ENCODE results near the gene ULK1.

ULK1 gene

GRCh38 chr12:131920902-131921840, 26.7 kb downstream of the ULK1 start:
- Histone ChIP-seq H3K36me3 (ENCODE audit: insufficient read depth, low read length) (no peaks in the 10 kb centered on the region; the same call in 1 of the 2 replicates), H3K9me3 (ENCODE audit: control insufficient read depth, insufficient read depth, low read length) (no peaks in the 10 kb centered on the region), H3K9ac (ENCODE audit: low read depth, low read length) (no peak overlapping the region)

GRCh38 chr12:131921866-131922769, 27.7 kb downstream of the ULK1 start:
- Histone ChIP-seq H3K9ac (ENCODE audit: low read depth, low read length) (no peak overlapping the region), H3K36me3 (ENCODE audit: insufficient read depth, low read length) (no peaks in the 10 kb centered on the region; the same call in 1 of the 2 replicates), H3K4me1 (ENCODE audit: insufficient read depth, low read length) (no peaks in the 10 kb centered on the region), H3K9me3 (ENCODE audit: control insufficient read depth, insufficient read depth, low read length) (no peaks in the 10 kb centered on the region)

More at GRCh38 chr12:131920902-131921840, 26.7 kb downstream of the ULK1 start:
- no peaks in the 10 kb centered on the region for H3K4me1 ChIP-seq (ENCODE audit: insufficient read depth, low read length)

GRCh38 chr12:131922772-131923171, 28.4 kb downstream of the ULK1 start:
- Histone ChIP-seq H3K9me3 (ENCODE audit: control insufficient read depth, insufficient read depth, low read length) (no peaks in the 10 kb centered on the region), H3K36me3 (ENCODE audit: insufficient read depth, low read length) (no peaks in the 10 kb centered on the region; the same call in 1 of the 2 replicates), H3K4me1 (ENCODE audit: insufficient read depth, low read length) (no peaks in the 10 kb centered on the region; the same call in 1 of the 2 replicates), H3K9ac (ENCODE audit: low read depth, low read length) (no peak overlapping the region)

- Histone ChIP-seq H3K9ac (ENCODE audit: low read depth, low read length) (no peak overlapping the region), H3K9me3 (ENCODE audit: control insufficient read depth, insufficient read depth, low read length) (no peaks in the 10 kb centered on the region), H3K4me1 (ENCODE audit: insufficient read depth, low read length) (no peaks in the 10 kb centered on the region; the same call in 1 of the 2 replicates), H3K36me3 (ENCODE audit: insufficient read depth, low read length) (no peaks in the 10 kb centered on the region; the same call in 1 of the 2 replicates)
These were observed 28.8 kb downstream of the ULK1 start for GRCh38 chr12:131923260-131923659.

- Histone ChIP-seq H3K36me3 (ENCODE audit: insufficient read depth, low read length) (peaks cover 5% of the 10 kb centered on the region), H3K9me3 (ENCODE audit: control insufficient read depth, insufficient read depth, low read length) (no peaks in the 10 kb centered on the region), H3K9ac (ENCODE audit: low read depth, low read length) (peak overlapping the region; percentile 80; the same call in 1 of the 2 replicates), H3K4me1 (ENCODE audit: insufficient read depth, low read length) (no peaks in the 10 kb centered on the region; the same call in 1 of the 2 replicates)
These were observed 33.0 kb downstream of the ULK1 start for GRCh38 chr12:131927110-131928079.

- peaks cover 13% of the 10 kb centered on the region for H3K36me3 ChIP-seq (ENCODE audit: insufficient read depth, low read length)
- no peaks in the 10 kb centered on the region for H3K9me3 ChIP-seq (ENCODE audit: control insufficient read depth, insufficient read depth, low read length)
- H3K4me1 ChIP-seq (ENCODE audit: insufficient read depth, low read length): no peaks in the 10 kb centered on the region; the same call in 1 of the 2 replicates
- H3K9ac ChIP-seq (ENCODE audit: low read depth, low read length): peak overlapping the region; percentile 80
These were observed 33.8 kb downstream of the ULK1 start for GRCh38 chr12:131928080-131928710.

- peaks cover 20% of the 10 kb centered on the region for H3K36me3 ChIP-seq (ENCODE audit: insufficient read depth, low read length)
- no peaks in the 10 kb centered on the region; the same call in 1 of the 2 replicates for H3K4me1 ChIP-seq (ENCODE audit: insufficient read depth, low read length)
- H3K9me3 ChIP-seq (ENCODE audit: control insufficient read depth, insufficient read depth, low read length): no peaks in the 10 kb centered on the region
- H3K9ac ChIP-seq (ENCODE audit: low read depth, low read length): peak within 1 kb of the TSS; percentile 80
These were observed 34.5 kb downstream of the ULK1 start, which contains the start of gene PUS1 for GRCh38 chr12:131928711-131929580. TSS of gene PUS1 (plus strand) at chr12:131929276. CDS start at chr12:131929723, 447 bp downstream.

- Histone ChIP-seq H3K4me1 (ENCODE audit: insufficient read depth, low read length) (no peaks in the 10 kb centered on the region; the same call in 1 of the 2 replicates), H3K36me3 (ENCODE audit: insufficient read depth, low read length) (peaks cover 23% of the 10 kb centered on the region), H3K9ac (ENCODE audit: low read depth, low read length) (peak overlapping the region; percentile 58), H3K9me3 (ENCODE audit: control insufficient read depth, insufficient read depth, low read length) (no peaks in the 10 kb centered on the region)
These were observed 35.4 kb downstream of the ULK1 start for GRCh38 chr12:131929581-131930456.

GRCh38 chr12:131930510-131930909, 36.1 kb downstream of the ULK1 start:
- H3K36me3 ChIP-seq (ENCODE audit: insufficient read depth, low read length): peaks cover 26% of the 10 kb centered on the region
- peak overlapping the region; percentile 58; the same call in 1 of the 2 replicates for H3K9ac ChIP-seq (ENCODE audit: low read depth, low read length)
- H3K4me1 ChIP-seq (ENCODE audit: insufficient read depth, low read length): no peaks in the 10 kb centered on the region; the same call in 1 of the 2 replicates
- no peaks in the 10 kb centered on the region for H3K9me3 ChIP-seq (ENCODE audit: control insufficient read depth, insufficient read depth, low read length)

GRCh38 chr12:131933387-131933786, 39.0 kb downstream of the ULK1 start:
- Histone ChIP-seq H3K36me3 (ENCODE audit: insufficient read depth, low read length) (peaks cover 33% of the 10 kb centered on the region), H3K9me3 (ENCODE audit: control insufficient read depth, insufficient read depth, low read length) (no peaks in the 10 kb centered on the region)

GRCh38 chr12:131934535-131934934, 40.1 kb downstream of the ULK1 start:
- Histone ChIP-seq H3K9me3 (ENCODE audit: control insufficient read depth, insufficient read depth, low read length) (no peaks in the 10 kb centered on the region), H3K4me1 (ENCODE audit: insufficient read depth, low read length) (no peaks in the 10 kb centered on the region; the same call in 1 of the 2 replicates), H3K36me3 (ENCODE audit: insufficient read depth, low read length) (peaks cover 33% of the 10 kb centered on the region), H3K9ac (ENCODE audit: low read depth, low read length) (no peak overlapping the region)

More at GRCh38 chr12:131933387-131933786, 39.0 kb downstream of the ULK1 start:
- Histone ChIP-seq H3K4me1 (ENCODE audit: insufficient read depth, low read length) (no peaks in the 10 kb centered on the region; the same call in 1 of the 2 replicates), H3K9ac (ENCODE audit: low read depth, low read length) (no peak overlapping the region)
